Neural cell (in vitro differentiated cells): ENCODE measurements around the gene PNMA6F.

ENCODE experiments used
- EZH2 ChIP-seq: fragments of 200-600, 300-800 bp; shearing (Covaris generic), sonication (generic); IDR thresholded peaks from 2 replicates; pipeline ENCODE4 v1.6.1; 2014; ENCODE audit warnings: antibody characterized with exemption, low read length, borderline replicate concordance, mild to moderate bottlenecking; ENCODE audit not compliant: insufficient read depth, poor library complexity, severe bottlenecking
- MXI1 ChIP-seq: fragments of 450-650 bp; conservative IDR thresholded peaks from 2 replicates; pipeline ENCODE4 v1.6.1; 2014; ENCODE audit warnings: antibody characterized with exemption, mild to moderate bottlenecking; ENCODE audit not compliant: poor library complexity, severe bottlenecking
- TF ChIP-seq, protein P1 (sequence below): fragments of 450-650 bp; IDR thresholded peaks from 2 replicates; pipeline ENCODE4 v1.5.1; 2014; ENCODE audit warnings: antibody characterized with exemption, mild to moderate bottlenecking, moderate library complexity; ENCODE audit not compliant: poor library complexity, severe bottlenecking
- TF ChIP-seq, protein P2 (sequence below): IDR thresholded peaks from 2 replicates; pipeline ENCODE4 v1.6.1; 2012; ENCODE audit warnings: borderline replicate concordance

DNA sequence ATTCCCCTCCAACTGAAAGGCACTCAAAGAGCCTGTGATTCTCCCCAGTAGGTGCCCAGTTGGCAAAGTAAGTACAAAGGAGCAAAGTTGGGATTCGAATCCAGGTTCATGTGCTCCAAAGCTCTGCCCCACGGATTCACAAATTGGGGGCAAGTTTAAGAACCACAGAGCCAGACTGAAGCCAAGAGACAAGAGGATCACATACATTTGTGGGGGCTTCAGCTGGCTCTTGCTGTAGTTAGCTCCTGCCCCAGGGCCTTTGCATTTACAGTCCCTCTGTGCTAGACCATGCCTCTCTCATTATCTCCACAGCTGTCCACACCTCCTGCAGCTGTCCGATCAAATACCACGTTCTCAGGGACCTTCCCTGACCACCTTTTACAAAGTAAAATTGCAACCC is 18.8 kb downstream of the PNMA6F start:
- TF ChIP-seq MXI1 (no peak), EZH2 (no peak)
- TF ChIP-seq, protein P1, sequence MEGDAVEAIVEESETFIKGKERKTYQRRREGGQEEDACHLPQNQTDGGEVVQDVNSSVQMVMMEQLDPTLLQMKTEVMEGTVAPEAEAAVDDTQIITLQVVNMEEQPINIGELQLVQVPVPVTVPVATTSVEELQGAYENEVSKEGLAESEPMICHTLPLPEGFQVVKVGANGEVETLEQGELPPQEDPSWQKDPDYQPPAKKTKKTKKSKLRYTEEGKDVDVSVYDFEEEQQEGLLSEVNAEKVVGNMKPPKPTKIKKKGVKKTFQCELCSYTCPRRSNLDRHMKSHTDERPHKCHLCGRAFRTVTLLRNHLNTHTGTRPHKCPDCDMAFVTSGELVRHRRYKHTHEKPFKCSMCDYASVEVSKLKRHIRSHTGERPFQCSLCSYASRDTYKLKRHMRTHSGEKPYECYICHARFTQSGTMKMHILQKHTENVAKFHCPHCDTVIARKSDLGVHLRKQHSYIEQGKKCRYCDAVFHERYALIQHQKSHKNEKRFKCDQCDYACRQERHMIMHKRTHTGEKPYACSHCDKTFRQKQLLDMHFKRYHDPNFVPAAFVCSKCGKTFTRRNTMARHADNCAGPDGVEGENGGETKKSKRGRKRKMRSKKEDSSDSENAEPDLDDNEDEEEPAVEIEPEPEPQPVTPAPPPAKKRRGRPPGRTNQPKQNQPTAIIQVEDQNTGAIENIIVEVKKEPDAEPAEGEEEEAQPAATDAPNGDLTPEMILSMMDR = no peak
- TF ChIP-seq, protein P2, sequence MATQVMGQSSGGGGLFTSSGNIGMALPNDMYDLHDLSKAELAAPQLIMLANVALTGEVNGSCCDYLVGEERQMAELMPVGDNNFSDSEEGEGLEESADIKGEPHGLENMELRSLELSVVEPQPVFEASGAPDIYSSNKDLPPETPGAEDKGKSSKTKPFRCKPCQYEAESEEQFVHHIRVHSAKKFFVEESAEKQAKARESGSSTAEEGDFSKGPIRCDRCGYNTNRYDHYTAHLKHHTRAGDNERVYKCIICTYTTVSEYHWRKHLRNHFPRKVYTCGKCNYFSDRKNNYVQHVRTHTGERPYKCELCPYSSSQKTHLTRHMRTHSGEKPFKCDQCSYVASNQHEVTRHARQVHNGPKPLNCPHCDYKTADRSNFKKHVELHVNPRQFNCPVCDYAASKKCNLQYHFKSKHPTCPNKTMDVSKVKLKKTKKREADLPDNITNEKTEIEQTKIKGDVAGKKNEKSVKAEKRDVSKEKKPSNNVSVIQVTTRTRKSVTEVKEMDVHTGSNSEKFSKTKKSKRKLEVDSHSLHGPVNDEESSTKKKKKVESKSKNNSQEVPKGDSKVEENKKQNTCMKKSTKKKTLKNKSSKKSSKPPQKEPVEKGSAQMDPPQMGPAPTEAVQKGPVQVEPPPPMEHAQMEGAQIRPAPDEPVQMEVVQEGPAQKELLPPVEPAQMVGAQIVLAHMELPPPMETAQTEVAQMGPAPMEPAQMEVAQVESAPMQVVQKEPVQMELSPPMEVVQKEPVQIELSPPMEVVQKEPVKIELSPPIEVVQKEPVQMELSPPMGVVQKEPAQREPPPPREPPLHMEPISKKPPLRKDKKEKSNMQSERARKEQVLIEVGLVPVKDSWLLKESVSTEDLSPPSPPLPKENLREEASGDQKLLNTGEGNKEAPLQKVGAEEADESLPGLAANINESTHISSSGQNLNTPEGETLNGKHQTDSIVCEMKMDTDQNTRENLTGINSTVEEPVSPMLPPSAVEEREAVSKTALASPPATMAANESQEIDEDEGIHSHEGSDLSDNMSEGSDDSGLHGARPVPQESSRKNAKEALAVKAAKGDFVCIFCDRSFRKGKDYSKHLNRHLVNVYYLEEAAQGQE = no peak
